Neural cell (in vitro differentiated cells): ENCODE results near the gene RBM48.

Experiments
- CTCF ChIP-seq: fragments of 450-650 bp; IDR thresholded peaks from 2 replicates; pipeline ENCODE4 v1.5.1; 2014; ENCODE audit warnings: antibody characterized with exemption, mild to moderate bottlenecking, moderate library complexity; ENCODE audit not compliant: poor library complexity, severe bottlenecking
- EZH2 ChIP-seq: fragments of 200-600, 300-800 bp; shearing (Covaris generic), sonication (generic); IDR thresholded peaks from 2 replicates; pipeline ENCODE4 v1.6.1; 2014; ENCODE audit warnings: antibody characterized with exemption, low read length, borderline replicate concordance, mild to moderate bottlenecking; ENCODE audit not compliant: insufficient read depth, poor library complexity, severe bottlenecking
- POLR2AphosphoS5 ChIP-seq: IDR thresholded peaks from 2 replicates; pipeline ENCODE4 v1.6.1; 2012
- RAD21 ChIP-seq: fragments of 450-650 bp; conservative IDR thresholded peaks from 2 replicates; pipeline ENCODE4 v1.6.1; 2014; ENCODE audit warnings: antibody characterized with exemption, mild to moderate bottlenecking, moderate library complexity
- REST ChIP-seq: IDR thresholded peaks from 2 replicates; pipeline ENCODE4 v1.6.1; 2012; ENCODE audit warnings: borderline replicate concordance
- TAF1 ChIP-seq: IDR thresholded peaks from 2 replicates; pipeline ENCODE4 v1.6.1; 2012; ENCODE audit warnings: low read depth

GRCh38 chr7:92567460-92567859 is 38.9 kb downstream of the RBM48 start:
- TF ChIP-seq REST (no peak), CTCF (no peak), EZH2 (no peak), TAF1 (no peak), POLR2AphosphoS5 (no peak), RAD21 (no peak)
